ENCODE results near the gene LZTS2.

Gene LZTS2

DNA sequence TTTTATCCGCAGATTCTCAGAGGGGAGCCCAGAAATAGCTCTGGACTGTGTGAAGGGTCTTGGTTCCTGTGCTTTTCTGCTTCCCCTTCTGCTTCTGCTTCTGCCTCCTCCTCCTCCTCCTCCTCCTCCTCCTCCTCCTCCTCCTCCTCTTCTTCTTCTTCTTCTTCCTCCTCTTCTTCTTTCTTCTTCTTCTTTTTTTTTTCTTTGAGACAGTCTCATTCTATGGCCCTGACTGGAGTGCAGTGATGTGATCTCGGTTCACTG lies 19.8 kb downstream of the LZTS2 start:
- DNase-seq (ENCODE audit: low spot score) = no peak
- Histone ChIP-seq H3K4me3 (no peak overlapping the region), H3K27ac (no peak overlapping the region)
- TF ChIP-seq CTCF (IDR thresholded peaks at IDR 0.05) = no peak

DNA sequence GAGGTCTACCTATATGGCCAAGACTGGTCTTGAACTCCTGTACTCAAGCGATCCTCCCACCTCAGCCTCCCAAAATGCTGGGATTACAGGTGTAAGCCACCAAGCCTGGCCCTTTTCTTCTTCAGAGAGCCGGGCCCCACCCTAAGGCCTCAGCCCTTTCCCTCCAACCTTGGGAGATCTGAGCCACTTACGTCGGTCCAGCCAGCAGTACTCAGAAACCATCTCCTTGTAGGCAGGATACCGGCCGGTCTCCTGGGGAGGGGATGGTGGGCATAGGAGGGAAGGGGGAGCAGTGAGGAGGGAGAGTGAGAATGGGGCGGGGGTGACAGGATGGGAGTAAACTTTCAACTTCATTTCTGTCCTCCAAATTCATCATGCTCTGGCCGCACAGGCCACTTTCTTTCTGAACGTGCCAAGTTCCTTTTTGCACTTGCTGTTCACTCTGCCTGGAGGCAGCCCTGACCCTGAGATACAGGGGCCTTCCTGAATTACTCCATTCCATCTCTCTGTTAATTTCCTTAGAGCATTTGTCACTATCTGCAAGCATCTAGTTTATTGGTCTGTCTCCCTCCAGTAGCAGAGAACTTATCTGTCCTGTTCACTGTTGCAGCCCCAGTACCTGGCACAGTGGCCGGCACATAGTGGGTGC lies 20.9 kb downstream of the LZTS2 start:
- no peak for DNase-seq (ENCODE audit: low spot score)
- TF ChIP-seq CTCF (IDR thresholded peaks at IDR 0.05) = no peak
- no peak overlapping the region for H3K27ac ChIP-seq
- no peak overlapping the region for H3K4me3 ChIP-seq

DNA sequence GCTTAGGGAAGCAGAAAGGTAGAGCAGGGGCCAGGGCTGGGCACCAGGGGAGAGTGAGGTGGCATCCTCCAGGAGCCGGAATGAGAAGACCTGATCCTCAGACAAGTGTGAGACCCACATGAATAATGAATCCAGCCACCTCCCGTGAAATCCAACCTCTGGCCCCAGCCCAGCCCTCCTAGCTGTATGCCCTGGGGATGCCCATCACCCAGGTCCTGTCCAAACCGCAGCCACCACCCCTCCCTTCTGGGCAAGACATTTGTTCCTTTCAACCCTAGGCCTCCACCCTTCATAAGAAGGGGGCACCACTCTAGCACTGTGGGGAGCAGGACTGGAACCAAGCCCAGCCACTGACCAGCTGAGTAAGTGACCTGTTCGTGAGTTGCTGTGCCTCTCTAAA lies 21.6 kb downstream of the LZTS2 start:
- H3K4me3 ChIP-seq = no peak overlapping the region

DNA sequence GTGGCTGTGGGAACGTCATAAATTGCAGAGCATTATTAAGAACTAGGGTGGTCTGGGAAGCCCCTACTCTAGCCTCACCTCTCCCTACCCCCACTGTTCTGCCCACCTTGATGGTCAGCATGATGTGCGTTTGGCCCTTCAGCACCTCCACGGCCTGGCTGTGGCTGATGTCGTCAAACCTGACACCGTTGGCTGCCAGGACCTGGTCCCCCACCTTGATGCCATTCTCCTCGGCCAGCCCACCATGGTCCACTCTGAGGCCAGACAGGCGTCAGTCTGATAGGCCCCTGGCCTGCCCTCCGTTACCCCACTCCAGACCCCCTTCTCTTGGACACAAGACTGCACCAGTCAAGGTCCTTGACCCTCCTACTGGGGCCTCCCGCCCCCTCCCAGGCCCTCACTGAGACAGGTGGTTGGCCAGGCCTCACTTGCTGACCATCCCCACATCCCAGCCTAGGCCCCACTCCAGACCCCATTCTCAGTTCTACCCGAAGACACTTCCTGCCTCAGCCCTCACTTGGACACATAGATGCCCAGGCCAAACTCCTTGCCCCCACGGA lies 22.2 kb downstream of the LZTS2 start:
- H3K4me3 ChIP-seq = no peak overlapping the region
- TF ChIP-seq CTCF (IDR thresholded peaks at IDR 0.05) = no peak
- no peak for DNase-seq (ENCODE audit: low spot score)
- no peak overlapping the region for H3K27ac ChIP-seq

More for the DNA sequence above, 21.6 kb downstream of the LZTS2 start:
- TF ChIP-seq CTCF (IDR thresholded peaks at IDR 0.05) = no peak
- no peak overlapping the region for H3K27ac ChIP-seq
- no peak for DNase-seq (ENCODE audit: low spot score)

- Histone ChIP-seq H3K27ac (no peak overlapping the region), H3K4me3 (no peak overlapping the region)
- TF ChIP-seq CTCF (IDR thresholded peaks at IDR 0.05) = no peak
- DNase-seq (ENCODE audit: low spot score) = no peak
Measured at GRCh38 chr10:101022967-101023705, 23.5 kb downstream of the LZTS2 start.

DNA sequence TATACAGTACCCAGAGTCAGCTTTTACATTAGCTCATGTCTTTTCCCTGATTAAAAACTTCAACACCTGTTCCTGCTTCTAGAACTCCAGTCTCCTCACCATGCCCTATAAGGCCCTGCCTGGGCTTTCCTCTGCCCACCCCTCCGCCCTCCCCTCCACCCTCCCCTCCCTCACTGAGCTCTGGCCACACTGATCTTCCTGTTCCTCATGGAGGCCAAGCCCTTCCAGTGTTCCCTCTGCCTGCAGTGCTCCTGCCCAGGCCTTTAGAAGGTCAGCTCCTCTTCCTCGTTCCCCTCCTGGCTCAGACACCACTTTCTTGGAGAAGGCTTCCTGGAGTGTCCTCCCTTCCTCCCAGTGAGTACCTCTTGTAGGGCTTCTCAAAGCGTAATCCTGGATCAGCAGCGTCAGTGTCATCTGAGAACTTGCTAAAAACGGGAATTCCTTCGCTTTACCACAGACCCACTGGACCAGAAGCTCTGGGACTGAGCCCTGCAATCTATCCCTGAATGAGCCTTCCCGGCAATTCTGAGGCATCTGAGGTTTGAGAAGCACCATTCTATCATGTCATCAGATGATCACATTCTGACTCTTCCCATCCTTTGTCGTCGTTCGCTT lies 27.6 kb downstream of the LZTS2 start:
- TF ChIP-seq CTCF (IDR thresholded peaks at IDR 0.05) = no peak
- DNase-seq (ENCODE audit: low spot score) = no peak
- Histone ChIP-seq H3K27ac (no peak overlapping the region), H3K4me3 (no peak overlapping the region)

Measured in coronary artery (tissue), 2 donors.